GM12873 (cell line): ENCODE results near the gene DDX55.

ENCODE experiments used
- CTCF ChIP-seq: IDR thresholded peaks from 2 replicates; pipeline ENCODE4 v1.5.1; 2012; ENCODE audit warnings: low read depth, mild to moderate bottlenecking, moderate library complexity, low read length, control low read depth; ENCODE audit not compliant: insufficient read depth; ENCODE audit errors: missing control alignments

DDX55 gene

GRCh38 chr12:123601602-123602489 lies at the start of gene DDX55:
Gene DDX55, plus strand, starts transcription at chr12:123602099. Its CDS starts 50 bp downstream, at chr12:123602149.
- peak; percentile 28 for TF ChIP-seq CTCF

DNA sequence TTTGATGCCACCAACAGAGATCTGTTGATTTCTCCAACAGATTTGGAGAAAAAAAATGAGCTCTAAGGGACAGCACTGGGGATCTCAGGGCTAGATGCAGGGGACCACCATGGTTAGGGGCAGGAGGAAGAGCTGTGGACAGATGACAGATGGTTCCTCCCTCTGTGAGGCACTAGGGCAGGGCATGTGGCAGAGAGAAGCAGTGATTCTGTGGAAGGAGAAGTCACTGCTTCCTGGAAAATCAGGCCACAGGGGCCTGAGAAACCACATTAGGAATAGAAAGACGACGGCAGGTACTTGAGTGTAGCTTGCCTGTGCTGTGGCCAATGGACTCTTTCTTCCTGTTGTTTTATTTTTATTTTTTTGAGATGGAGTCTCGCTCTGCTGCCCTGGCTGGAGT lies 42.4 kb upstream of the DDX55 start:
- no peak for TF ChIP-seq CTCF

- no peak for TF ChIP-seq CTCF
Measured at GRCh38 chr12:123571343-123571813, 30.5 kb upstream of the DDX55 start.

DNA sequence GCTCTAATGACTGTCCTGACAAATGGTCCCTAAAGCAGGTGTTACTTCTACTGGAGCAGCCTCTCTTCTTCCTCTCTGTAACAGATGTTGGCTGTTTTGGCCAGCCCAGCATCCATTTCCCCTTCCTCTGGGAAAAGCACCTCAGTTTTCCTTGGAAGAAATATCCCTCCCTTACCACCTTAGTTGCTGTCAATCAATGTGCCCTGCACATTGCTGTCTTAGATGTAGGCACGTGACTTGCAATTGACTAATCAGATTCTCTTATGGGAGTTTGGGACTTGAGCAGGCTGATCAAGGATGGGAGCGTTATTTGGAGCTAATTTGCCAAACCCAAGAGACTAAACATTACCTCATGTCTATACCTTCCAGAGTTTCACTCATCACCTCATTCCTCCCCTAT lies 29.5 kb upstream of the DDX55 start:
- TF ChIP-seq CTCF, result no peak

GRCh38 chr12:123573870-123574269 lies 28.0 kb upstream of the DDX55 start:
- TF ChIP-seq CTCF, result no peak

- no peak for TF ChIP-seq CTCF
Measured at GRCh38 chr12:123576611-123577010, 25.3 kb upstream of the DDX55 start.

DNA sequence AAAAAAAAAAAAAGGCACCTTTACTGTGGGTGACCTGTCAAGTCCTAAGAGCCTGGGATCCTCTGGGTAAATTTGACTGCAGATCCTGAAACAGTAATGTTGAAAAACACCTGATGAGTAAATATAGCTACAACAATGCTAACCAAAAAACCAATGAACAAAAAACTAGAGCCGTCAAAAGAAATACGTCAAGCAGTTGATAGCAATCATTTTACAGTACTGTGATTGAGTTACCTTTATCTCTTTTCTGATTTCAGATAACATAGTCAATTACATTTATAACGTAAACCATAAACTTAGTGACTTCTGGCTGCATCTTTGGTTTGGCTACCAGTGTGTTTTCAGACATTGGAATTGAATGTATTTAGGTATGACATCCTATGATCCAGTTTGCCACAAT lies 23.7 kb upstream of the DDX55 start:
- TF ChIP-seq CTCF, result no peak
